Middle frontal gyrus (tissue), 1 donor: ENCODE measurements around the gene NMNAT1.
"Not testable (repeated sequence)": the region's sequence is repeated elsewhere in the genome, so short reads cannot be mapped to it uniquely, and the experiment has no call there.

Experiments used
- DNase-seq: peaks from one replicate; pipeline ENCODE4 v3.0.0-alpha.2; 2015; ENCODE audit warnings: low spot score; ENCODE audit errors: extremely low spot score

The NMNAT1 gene

GRCh38 chr1:10019561-10019960 lies 76.3 kb downstream of the NMNAT1 start:
- DNase-seq, result no peak

- no peak for DNase-seq
These were observed 76.8 kb downstream of the NMNAT1 start for GRCh38 chr1:10020086-10020485.

GRCh38 chr1:10020678-10021077 lies 77.4 kb downstream of the NMNAT1 start:
- not testable (repeated sequence) for DNase-seq

- DNase-seq, result not testable (repeated sequence)
These were observed 78.7 kb downstream of the NMNAT1 start for GRCh38 chr1:10021992-10022391.

GRCh38 chr1:10022656-10023055 lies 79.4 kb downstream of the NMNAT1 start:
- DNase-seq, result no peak

GRCh38 chr1:10025354-10025753 lies 82.1 kb downstream of the NMNAT1 start:
- no peak for DNase-seq

- no peak for DNase-seq
These were observed 83.8 kb downstream of the NMNAT1 start for GRCh38 chr1:10027027-10027426.

GRCh38 chr1:10028956-10029500 lies 85.8 kb downstream of the NMNAT1 start:
- not testable (repeated sequence) for DNase-seq

- no peak for DNase-seq
These were observed 88.2 kb downstream of the NMNAT1 start for GRCh38 chr1:10031461-10031860.

- DNase-seq, result peak; percentile 97
These were observed 89.5 kb downstream of the NMNAT1 start, which contains the start of gene UBE4B for GRCh38 chr1:10032590-10033358. TSS of gene UBE4B (plus strand) at chr1:10032958. CDS start at chr1:10033671, 713 bp downstream.

GRCh38 chr1:10033359-10033845 lies 90.1 kb downstream of the NMNAT1 start:
- DNase-seq, result no peak
